Endothelial cell of umbilical vein (primary cell): ENCODE results near the gene FLRT1. TPM values are rescaled to one million over a fixed set of nuclear protein-coding genes. Genes with fewer than 3 reads are reported as not detected.
A peak's percentile ranks its signal among the peaks of the same experiment; 100 is the strongest.

ENCODE experiments used
- BruUV-seq: library from RNA; stranded (reverse); fragments of 400-500 nt; replicated peaks from 2 replicates; lab custom pipeline; 2021; lab: Mats Ljungman, UMichigan
- CTCF ChIA-PET: fragments of 300-600, 350-600 bp; sonication (Branson Sonifier 250); formaldehyde crosslinking; loops from one replicate; lab custom pipeline; 2021; ENCODE audit warnings: antibody characterized with exemption, inconsistent platforms; lab: Charles Lee
- POLR2A ChIA-PET: fragments of 300-600, 350-600 bp; sonication (Branson Sonifier 250); formaldehyde crosslinking; loops from one replicate; lab custom pipeline; 2021; ENCODE audit warnings: antibody characterized with exemption, inconsistent platforms; lab: Charles Lee
- DNase-seq: peaks from one replicate; pipeline ENCODE4 v3.0.0-alpha.2; 2011; ENCODE audit warnings: low read depth, low spot score
- FAIRE-seq: peaks from 2 replicates; lab custom pipeline; 2011; peaks lifted over from hg19 to GRCh38; lab: Jason Lieb, UNC
- H2AFZ ChIP-seq: 2 replicates; pipeline ENCODE4 v1.6.0; 2012; ENCODE audit warnings: low read depth, low read length, control low read depth, inconsistent platforms
- H3K27ac ChIP-seq: 2 replicates; pipeline ENCODE4 v1.5.1; 2011; ENCODE audit warnings: low read depth, mild to moderate bottlenecking, control low read depth, low read length, moderate library complexity; ENCODE audit not compliant: insufficient read depth
- H3K27me3 ChIP-seq, 2 experiments: 2 replicates each; pipeline versions ENCODE4 v1.6.0 to v1.6.1; 2011; ENCODE audit warnings: low read length in 2 of 2, mixed read lengths in 1 of 2; ENCODE audit not compliant: control insufficient read depth in 2 of 2, insufficient read depth in 2 of 2
- H3K36me3 ChIP-seq, 2 experiments: 2 replicates in 1 of 2; 3 replicates in 1 of 2; pipeline ENCODE4 v1.5.1; 2011; ENCODE audit warnings: low read length in 2 of 2, mild to moderate bottlenecking in 1 of 2, moderate library complexity in 1 of 2; ENCODE audit not compliant: control insufficient read depth in 2 of 2, insufficient read depth in 2 of 2; ENCODE audit errors: extremely low read depth in 1 of 2
- H3K4me1 ChIP-seq: 3 replicates; pipeline ENCODE4 v1.5.1; 2011; ENCODE audit warnings: mild to moderate bottlenecking, low read length; ENCODE audit not compliant: control insufficient read depth, insufficient read depth; ENCODE audit errors: extremely low read depth
- H3K4me2 ChIP-seq: 2 replicates; pipeline ENCODE4 v1.6.1; 2011; ENCODE audit warnings: low read length, control low read depth, mixed read lengths; ENCODE audit not compliant: insufficient read depth
- H3K4me3 ChIP-seq, 3 experiments: fragments of 200-600 bp in 1 of 3; sonication (generic), shearing (Covaris generic) in 1 of 3; replicated peaks in 1 of 3; 2 replicates each; pipeline ENCODE4 v1.5.1; 2011 to 2016; ENCODE audit warnings: control low read depth in 3 of 3, low read length in 3 of 3, mild to moderate bottlenecking in 2 of 3, inconsistent platforms in 1 of 3, low read depth in 1 of 3, moderate library complexity in 1 of 3; ENCODE audit not compliant: insufficient read depth in 1 of 3
- H3K79me2 ChIP-seq: 2 replicates; pipeline ENCODE4 v1.6.0; 2012; ENCODE audit warnings: low read length, inconsistent platforms; ENCODE audit not compliant: control insufficient read depth, insufficient read depth
- H3K9ac ChIP-seq: replicated peaks from 2 replicates; pipeline ENCODE3; 2011; ENCODE audit warnings: low read length, control low read depth; ENCODE audit not compliant: insufficient read depth; ENCODE audit errors: extremely low read depth
- H3K9me1 ChIP-seq: replicated peaks from 3 replicates; pipeline ENCODE4 v1.6.0; 2011; ENCODE audit warnings: mild to moderate bottlenecking, low read length; ENCODE audit not compliant: control insufficient read depth, insufficient read depth; ENCODE audit errors: extremely low read depth
- H3K9me3 ChIP-seq: replicated peaks from 2 replicates; pipeline ENCODE4 v1.5.1; 2012; ENCODE audit warnings: low read length, inconsistent platforms; ENCODE audit not compliant: control insufficient read depth, insufficient read depth
- H4K20me1 ChIP-seq: replicated peaks from 2 replicates; pipeline ENCODE3; 2011; ENCODE audit warnings: mild to moderate bottlenecking, low read length; ENCODE audit not compliant: control insufficient read depth, insufficient read depth; ENCODE audit errors: extremely low read depth
- EZH2 ChIP-seq: IDR thresholded peaks from 2 replicates; pipeline ENCODE4 v1.6.1; 2012; ENCODE audit warnings: borderline replicate concordance, low read depth, mild to moderate bottlenecking, moderate library complexity, low read length, inconsistent platforms; ENCODE audit not compliant: severe bottlenecking
- FOS ChIP-seq: IDR thresholded peaks from 2 replicates; pipeline ENCODE4 v1.6.1; 2011; ENCODE audit warnings: mild to moderate bottlenecking, low read length, moderate library complexity, borderline replicate concordance; ENCODE audit not compliant: insufficient read depth
- GATA2 ChIP-seq: IDR thresholded peaks from 2 replicates; pipeline ENCODE4 v1.7.0; 2011; ENCODE audit warnings: low read depth, mild to moderate bottlenecking, moderate library complexity, mixed read lengths, low read length; ENCODE audit not compliant: insufficient read length, insufficient read depth
- JUN ChIP-seq: IDR thresholded peaks from 2 replicates; pipeline ENCODE4 v1.6.1; 2011; ENCODE audit warnings: borderline replicate concordance, low read depth; ENCODE audit not compliant: insufficient read length, insufficient read depth
- MYC ChIP-seq: IDR thresholded peaks from one replicate; pipeline ENCODE4 v1.6.1; 2011; ENCODE audit warnings: mild to moderate bottlenecking, low read depth, low read length
- POLR2A ChIP-seq: IDR thresholded peaks from 2 replicates; pipeline ENCODE4 v1.6.1; 2012; ENCODE audit warnings: low read depth, mild to moderate bottlenecking, control low read depth, low read length
- POLR2AphosphoS5 ChIP-seq: IDR thresholded peaks from 2 replicates; pipeline ENCODE4 v1.6.1; 2012; ENCODE audit warnings: low read depth, mild to moderate bottlenecking, control low read depth, low read length, moderate library complexity; ENCODE audit not compliant: insufficient read depth
- dilution Hi-C: fragments of 300-500 bp; cut with MboI; formaldehyde crosslinking; loops from one replicate; pipeline ENCODE4 v1.15.0; 2019; ENCODE audit warnings: low sequenced_read_pairs; ENCODE audit not compliant: extremely low pct_ligation_motif_present
- intact Hi-C: fragments of 100-400 bp; cut with micrococcal nuclease; formaldehyde crosslinking; loops from one replicate; pipeline ENCODE4 v1.10.0; 2022
- polyA plus RNA-seq, 4 experiments: library from polyadenylated mRNA; depleted of rRNA in 3 of 4; stranded (reverse) in 3 of 4; unstranded in 1 of 4; fragments of >200 nt; gene quantifications; 2 replicates each; pipeline versions ENCODE4 v1.2.1 to v1.2.3, GENCODE V29; 2011 to 2012; ENCODE audit warnings: missing spikeins in 1 of 4
- total RNA-seq: library from RNA; stranded (reverse); gene quantifications from 2 replicates; pipeline ENCODE4 v1.2.3, GENCODE V29; 2021
- TF ChIP-seq, protein P1 (sequence below), 2 donors: IDR thresholded peaks; 1 replicate in 1 of 2; 2 replicates in 1 of 2; pipeline ENCODE4 v1.5.1; 2011; ENCODE audit warnings: low read length in 2 of 2, mild to moderate bottlenecking in 2 of 2, moderate library complexity in 2 of 2, control low read depth in 1 of 2, inconsistent platforms in 1 of 2, low read depth in 1 of 2; ENCODE audit not compliant: insufficient read depth in 1 of 2; ENCODE audit errors: extremely low read depth in 1 of 2
- TF ChIP-seq, protein P2 (sequence below): IDR thresholded peaks from 2 replicates; pipeline ENCODE4 v1.6.1; 2011; ENCODE audit not compliant: insufficient read depth, insufficient read length

FLRT1 gene
- total and polyA plus RNA-seq, 2 donors (not counting 3 experiments of a cell fraction or from before 2014, with no cell fraction given) = not detected

DNA sequence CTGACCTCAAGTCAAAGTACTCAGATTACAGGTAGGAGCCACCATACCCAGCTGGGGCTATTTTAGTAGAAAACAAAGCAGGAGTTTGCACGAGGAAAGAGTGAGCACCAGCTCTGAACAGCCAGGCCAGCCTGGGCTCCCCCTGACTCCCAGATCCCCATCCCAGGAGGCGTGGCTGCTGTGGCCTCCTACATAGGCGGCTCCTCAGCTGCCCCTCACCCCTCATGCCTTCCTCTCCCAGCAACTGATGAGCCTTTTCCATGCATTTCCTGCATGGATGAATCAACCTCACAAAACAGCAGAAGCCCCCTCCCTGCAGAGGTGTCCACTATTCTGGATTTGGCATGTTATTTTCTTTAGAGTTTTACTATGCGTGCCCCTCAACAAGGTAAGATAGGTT is 10.5 kb upstream of the FLRT1 start:
- H3K4me1 ChIP-seq = no peaks in the 10 kb centered on the region
- H3K9ac ChIP-seq = no peak overlapping the region
- no peaks in the 10 kb centered on the region for H3K79me2 ChIP-seq
- peak; percentile 21 for FAIRE-seq
- H3K9me3 ChIP-seq = no peaks in the 10 kb centered on the region
- no peak overlapping the region for H3K4me2 ChIP-seq
- no peak overlapping the region for H3K27ac ChIP-seq
- CTCF ChIA-PET = interaction anchor here (1.2 to 1.8 kb wide), 3 partner anchors 10 to 23 kb away, joined by 3 to 5 read pairs (median 5); no protein-coding TSS in a partner anchor
- intact Hi-C loops = no loop called here
- POLR2A ChIA-PET = no interaction called here
- no TSS peak for BruUV-seq
- H4K20me1 ChIP-seq = no peaks in the 10 kb centered on the region
- no peaks in the 10 kb centered on the region for H3K36me3 ChIP-seq
- H3K9me1 ChIP-seq = no peaks in the 10 kb centered on the region
- dilution Hi-C loops = no loop called here
- H2AFZ ChIP-seq = no peak overlapping the region
- no peak overlapping the region for H3K4me3 ChIP-seq
- DNase-seq = no peak
- TF ChIP-seq, protein P1, sequence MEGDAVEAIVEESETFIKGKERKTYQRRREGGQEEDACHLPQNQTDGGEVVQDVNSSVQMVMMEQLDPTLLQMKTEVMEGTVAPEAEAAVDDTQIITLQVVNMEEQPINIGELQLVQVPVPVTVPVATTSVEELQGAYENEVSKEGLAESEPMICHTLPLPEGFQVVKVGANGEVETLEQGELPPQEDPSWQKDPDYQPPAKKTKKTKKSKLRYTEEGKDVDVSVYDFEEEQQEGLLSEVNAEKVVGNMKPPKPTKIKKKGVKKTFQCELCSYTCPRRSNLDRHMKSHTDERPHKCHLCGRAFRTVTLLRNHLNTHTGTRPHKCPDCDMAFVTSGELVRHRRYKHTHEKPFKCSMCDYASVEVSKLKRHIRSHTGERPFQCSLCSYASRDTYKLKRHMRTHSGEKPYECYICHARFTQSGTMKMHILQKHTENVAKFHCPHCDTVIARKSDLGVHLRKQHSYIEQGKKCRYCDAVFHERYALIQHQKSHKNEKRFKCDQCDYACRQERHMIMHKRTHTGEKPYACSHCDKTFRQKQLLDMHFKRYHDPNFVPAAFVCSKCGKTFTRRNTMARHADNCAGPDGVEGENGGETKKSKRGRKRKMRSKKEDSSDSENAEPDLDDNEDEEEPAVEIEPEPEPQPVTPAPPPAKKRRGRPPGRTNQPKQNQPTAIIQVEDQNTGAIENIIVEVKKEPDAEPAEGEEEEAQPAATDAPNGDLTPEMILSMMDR (IDR thresholded peaks at IDR 0.05; ENCODE audit: extremely low read depth in 1 of 2, insufficient read depth in 1 of 2, low read depth in 1 of 2, low read length in 2 of 2) = no peak
- no peaks in the 10 kb centered on the region for H3K27me3 ChIP-seq

DNA sequence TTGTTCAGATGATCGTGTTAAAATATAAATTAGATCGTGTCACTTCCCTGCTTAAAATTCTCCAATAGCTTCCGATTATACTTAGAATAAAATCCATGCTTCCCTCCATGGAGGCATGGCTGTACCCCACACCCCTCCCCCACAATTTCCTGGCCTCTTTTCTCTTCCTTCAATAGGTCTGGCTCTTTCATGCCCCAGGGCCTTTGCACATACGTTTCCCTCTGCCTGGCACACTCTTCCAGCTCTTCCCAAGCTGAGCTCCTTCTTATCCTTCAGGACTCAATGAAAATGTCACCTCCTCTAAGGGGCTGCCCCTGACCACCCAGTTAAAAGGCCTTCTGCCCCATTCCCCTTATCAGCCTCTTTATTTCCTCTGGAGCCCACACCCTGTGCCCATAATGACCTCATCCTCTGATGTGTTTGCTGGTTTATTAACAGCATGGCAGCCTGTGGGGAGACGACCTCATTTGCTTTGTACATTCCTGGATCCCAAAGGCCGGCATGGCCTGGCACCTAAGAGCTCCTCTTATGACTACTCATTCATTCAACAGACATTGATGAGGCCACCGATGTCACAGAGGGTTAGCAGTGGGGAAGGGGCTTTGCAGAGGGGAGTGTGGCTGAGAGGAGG is 9.0 kb upstream of the FLRT1 start:
- Histone ChIP-seq H3K9me3 (no peaks in the 10 kb centered on the region), H3K9me1 (no peaks in the 10 kb centered on the region), H4K20me1 (no peaks in the 10 kb centered on the region), H3K4me1 (no peaks in the 10 kb centered on the region), H3K9ac (no peak overlapping the region), H3K4me3 (no peak overlapping the region), H2AFZ (no peak overlapping the region), H3K4me2 (no peak overlapping the region), H3K27me3 (no peaks in the 10 kb centered on the region), H3K27ac (no peak overlapping the region), H3K79me2 (no peaks in the 10 kb centered on the region), H3K36me3 (no peaks in the 10 kb centered on the region)
- no peak for TF ChIP-seq FOS
- TF ChIP-seq, protein P2, sequence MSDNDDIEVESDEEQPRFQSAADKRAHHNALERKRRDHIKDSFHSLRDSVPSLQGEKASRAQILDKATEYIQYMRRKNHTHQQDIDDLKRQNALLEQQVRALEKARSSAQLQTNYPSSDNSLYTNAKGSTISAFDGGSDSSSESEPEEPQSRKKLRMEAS = no peak
- TF ChIP-seq JUN = no peak
- TF ChIP-seq MYC = no peak
- TF ChIP-seq, protein P1 (IDR thresholded peaks at IDR 0.05; ENCODE audit: extremely low read depth in 1 of 2, insufficient read depth in 1 of 2, low read depth in 1 of 2, low read length in 2 of 2) = no peak
- no peak for TF ChIP-seq GATA2
- TF ChIP-seq POLR2AphosphoS5 = no peak
- no peak for TF ChIP-seq POLR2A
- no peak for TF ChIP-seq EZH2
- BruUV-seq = no TSS peak
- ChIA-PET CTCF (interaction anchor here (1.1 to 1.2 kb wide), 2 partner anchors 11 to 26 kb away, joined by 3 read pairs; no protein-coding TSS in a partner anchor), POLR2A (no interaction called here)
- FAIRE-seq (no peak), DNase-seq (no peak)
- intact Hi-C loops = no loop called here
- dilution Hi-C loops = no loop called here
